Mammary epithelial cell (primary cell): ENCODE measurements around the gene BNIP1.

ENCODE experiments used
- EZH2 ChIP-seq: IDR thresholded peaks from 2 replicates; pipeline ENCODE4 v1.6.1; 2012; ENCODE audit warnings: low read length, inconsistent platforms, borderline replicate concordance
- TF ChIP-seq, protein P1 (sequence below), 2 donors: IDR thresholded peaks in 1 of 2; conservative IDR thresholded peaks in 1 of 2; 2 replicates each; pipeline ENCODE4 v1.5.1; 2011 to 2012; ENCODE audit warnings: inconsistent platforms in 2 of 2, low read length in 2 of 2, mild to moderate bottlenecking in 2 of 2, control low read depth in 1 of 2, low read depth in 1 of 2; ENCODE audit not compliant: insufficient read depth in 1 of 2; ENCODE audit errors: extremely low read depth in 1 of 2

DNA sequence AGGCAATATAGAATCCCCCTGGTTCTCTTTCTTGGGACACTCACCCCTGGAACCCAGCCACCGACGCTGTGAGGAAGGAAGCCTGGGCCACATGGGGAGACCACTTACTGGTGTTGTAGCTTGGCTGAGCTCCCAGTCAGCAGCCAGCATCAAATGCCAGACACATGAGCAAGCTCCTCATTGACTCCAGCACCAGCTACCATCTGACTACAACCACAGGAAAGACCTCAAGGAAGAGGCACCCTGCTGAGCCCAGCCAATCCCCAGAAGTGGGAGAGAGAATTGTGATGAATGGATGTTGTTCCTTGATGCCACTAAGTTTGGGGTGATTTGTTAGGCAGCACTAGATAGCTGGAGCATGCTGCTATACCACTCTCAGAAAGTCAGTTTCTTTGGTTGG, 36.0 kb downstream of the BNIP1 start:
- TF ChIP-seq, protein P1, sequence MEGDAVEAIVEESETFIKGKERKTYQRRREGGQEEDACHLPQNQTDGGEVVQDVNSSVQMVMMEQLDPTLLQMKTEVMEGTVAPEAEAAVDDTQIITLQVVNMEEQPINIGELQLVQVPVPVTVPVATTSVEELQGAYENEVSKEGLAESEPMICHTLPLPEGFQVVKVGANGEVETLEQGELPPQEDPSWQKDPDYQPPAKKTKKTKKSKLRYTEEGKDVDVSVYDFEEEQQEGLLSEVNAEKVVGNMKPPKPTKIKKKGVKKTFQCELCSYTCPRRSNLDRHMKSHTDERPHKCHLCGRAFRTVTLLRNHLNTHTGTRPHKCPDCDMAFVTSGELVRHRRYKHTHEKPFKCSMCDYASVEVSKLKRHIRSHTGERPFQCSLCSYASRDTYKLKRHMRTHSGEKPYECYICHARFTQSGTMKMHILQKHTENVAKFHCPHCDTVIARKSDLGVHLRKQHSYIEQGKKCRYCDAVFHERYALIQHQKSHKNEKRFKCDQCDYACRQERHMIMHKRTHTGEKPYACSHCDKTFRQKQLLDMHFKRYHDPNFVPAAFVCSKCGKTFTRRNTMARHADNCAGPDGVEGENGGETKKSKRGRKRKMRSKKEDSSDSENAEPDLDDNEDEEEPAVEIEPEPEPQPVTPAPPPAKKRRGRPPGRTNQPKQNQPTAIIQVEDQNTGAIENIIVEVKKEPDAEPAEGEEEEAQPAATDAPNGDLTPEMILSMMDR (conservative IDR thresholded peaks at IDR 0.05 in 1 of 2, IDR thresholded peaks at IDR 0.05 in 1 of 2; ENCODE audit: extremely low read depth in 1 of 2, insufficient read depth in 1 of 2, low read depth in 1 of 2, low read length in 2 of 2): no peak
- no peak for TF ChIP-seq EZH2
